Adrenal gland (tissue), 12 donors: ENCODE data around the gene MYBPHL. TPM values are rescaled to one million over a fixed set of nuclear protein-coding genes. Genes with fewer than 3 reads are reported as not detected.

Experiments
- DNase-seq, 7 donors: peaks; one replicate each; pipeline ENCODE4 v3.0.0-alpha.2; 2019 to 2020
- H3K27ac ChIP-seq, 5 donors: fragments of 200-600 bp; sonication (generic) in 4 of 5; 1 replicate in 3 of 5; 2 replicates in 2 of 5; pipeline versions ENCODE4 v1.5.1 to v1.8.0; 2016 to 2020; ENCODE audit warnings: mild to moderate bottlenecking in 1 of 5
- H3K27me3 ChIP-seq: fragments of 200-600 bp; 2 replicates; pipeline ENCODE4 v1.8.0; 2021
- H3K36me3 ChIP-seq, 2 donors: fragments of 200-600 bp; replicated peaks in 1 of 2; 1 replicate in 1 of 2; 2 replicates in 1 of 2; pipeline versions ENCODE4 v1.5.1 to v1.8.0; 2018 to 2022
- H3K4me1 ChIP-seq, 2 donors: fragments of 200-600 bp; replicated peaks in 1 of 2; 1 replicate in 1 of 2; 2 replicates in 1 of 2; pipeline versions ENCODE4 v1.5.1 to v1.8.0; 2018 to 2021
- H3K4me3 ChIP-seq, 4 donors: fragments of 200-600 bp; sonication (generic) in 3 of 4; one replicate each; pipeline ENCODE4 v1.5.1; 2016 to 2018
- H3K9me3 ChIP-seq, 3 donors: fragments of 200-600 bp; sonication (generic) in 1 of 3; replicated peaks in 1 of 3; 1 replicate in 2 of 3; 2 replicates in 1 of 3; pipeline versions ENCODE4 v1.5.1 to v1.8.0; 2016 to 2021
- POLR2A ChIP-seq, 2 donors: fragments of 450-650 bp; IDR thresholded peaks; one replicate each; pipeline ENCODE4 v1.6.1; 2017; ENCODE audit warnings: antibody characterized with exemption in 2 of 2, mild to moderate bottlenecking in 2 of 2, moderate library complexity in 1 of 2
- WGBS, 4 donors: extraction: QIAGEN DNeasy Blood & Tissue Kit in 2 of 4; methylation state at CpG; one replicate each; pipeline versions ENCODE4 v1.1.5 to v1.1.7; 2013 to 2017; 5-methylcytosine and 5-hydroxymethylcytosine counted together
- intact Hi-C, 2 donors: fragments of 100-400 bp; cut with DNase I; formaldehyde crosslinking; loops; one replicate each; pipeline versions ENCODE4 v1.14.1 to v1.15.0; 2022 to 2023
- polyA plus RNA-seq, 3 donors: library from polyadenylated mRNA; stranded (reverse); fragments of 200-250 nt in 2 of 3; fragments of 350-450 nt in 1 of 3; fragmentation: Illumina TruSeq in 1 of 3; extraction: RNeasy Lipid Tissue Mini Kit (QIAGEN cat#74804) in 1 of 3; gene quantifications; one replicate each; pipeline ENCODE4 v1.2.3, GENCODE V29; 2013 to 2014
- total RNA-seq, 9 donors: library from RNA; depleted of rRNA in 4 of 9; stranded (reverse); fragments of >200 nt in 4 of 9; fragments of 120-200 nt in 1 of 9; fragmentation: NEBNext Ultra II Directional in 1 of 9; extraction: Animal tissue kit (Norgen Biotek cat#: 25700) in 1 of 9; gene quantifications; one replicate each; pipeline versions ENCODE4 v1.1.0 to v1.2.4, GENCODE V29; 2013 to 2023
- TF ChIP-seq, protein P1 (sequence below), 6 experiments: fragments of 450-650 bp in 4 of 6; fragments of 200-600 bp in 2 of 6; sonication (generic) in 1 of 6; IDR thresholded peaks; 1 replicate in 5 of 6; 2 replicates in 1 of 6; pipeline versions ENCODE4 v1.5.1 to v1.8.0; 2016 to 2021; ENCODE audit warnings: antibody characterized with exemption in 6 of 6, mild to moderate bottlenecking in 2 of 6, moderate library complexity in 1 of 6
- donor health status: healthy with polysubstance abuse.
- donor health status: Bipolar disorder and iron deficiency.
- donor health status: DM: yes; HTN: yes; CAD: no.
- donor health status: DM: no; HTN: no; CAD: no.
- donor health status: DM: no; HTN: no; CAD: no.
- donor health status: DM: yes; HTN: yes; CAD: no.

MYBPHL gene
- total and polyA plus RNA-seq, 12 donors: 0.32 to 12.3 (median 0.51) TPM; not detected in 6

DNA sequence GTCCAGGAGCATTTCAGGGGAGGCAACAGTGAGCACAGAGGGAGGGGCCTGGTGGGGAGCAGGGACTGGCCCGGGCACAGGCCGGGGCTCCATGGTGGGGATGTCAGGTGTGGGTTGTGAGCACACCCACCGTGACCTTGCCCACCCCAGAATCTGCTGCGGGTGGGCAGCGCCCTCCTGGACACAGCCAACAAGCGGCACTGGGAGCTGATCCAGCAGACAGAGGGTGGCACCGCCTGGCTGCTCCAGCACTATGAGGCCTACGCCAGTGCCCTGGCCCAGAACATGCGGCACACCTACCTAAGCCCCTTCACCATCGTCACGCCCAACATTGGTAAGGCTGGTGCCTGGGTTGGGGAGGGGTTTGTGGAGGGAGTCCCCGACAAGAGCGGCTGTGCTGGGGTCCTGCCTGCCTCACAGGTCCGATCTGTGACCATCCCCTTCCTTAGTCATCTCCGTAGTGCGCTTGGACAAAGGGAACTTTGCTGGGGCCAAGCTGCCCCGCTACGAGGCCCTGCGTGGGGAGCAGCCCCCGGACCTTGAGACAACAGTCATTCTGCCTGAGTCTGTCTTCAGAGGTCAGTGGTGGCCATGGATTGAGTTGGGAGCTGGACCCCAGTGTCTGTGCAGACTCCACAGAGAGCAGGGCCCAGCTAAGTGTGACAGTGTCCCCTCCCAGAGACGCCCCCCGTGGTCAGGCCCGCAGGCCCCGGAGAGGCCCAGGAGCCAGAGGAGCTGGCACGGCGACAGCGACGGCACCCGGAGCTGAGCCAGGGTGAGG is 38.2 kb downstream of the MYBPHL start:
- WGBS, 4 donors: 83 to 95% (median 93%) methylated on average over 12 to 29 of the region's 29 CpGs
- Histone ChIP-seq H3K4me3 (no peak overlapping the region), H3K4me1 (no peaks in the 10 kb centered on the region), H3K27me3 (no peaks in the 10 kb centered on the region), H3K9me3 (no peaks in the 10 kb centered on the region), H3K27ac (no peak overlapping the region), H3K36me3 (no peaks in the 10 kb centered on the region)
- intact Hi-C loops: loop anchor here in 1 of 2 donors (5.0 kb wide), 1 partner anchor 51 kb away; no protein-coding TSS in a partner anchor
- TF ChIP-seq, protein P1, sequence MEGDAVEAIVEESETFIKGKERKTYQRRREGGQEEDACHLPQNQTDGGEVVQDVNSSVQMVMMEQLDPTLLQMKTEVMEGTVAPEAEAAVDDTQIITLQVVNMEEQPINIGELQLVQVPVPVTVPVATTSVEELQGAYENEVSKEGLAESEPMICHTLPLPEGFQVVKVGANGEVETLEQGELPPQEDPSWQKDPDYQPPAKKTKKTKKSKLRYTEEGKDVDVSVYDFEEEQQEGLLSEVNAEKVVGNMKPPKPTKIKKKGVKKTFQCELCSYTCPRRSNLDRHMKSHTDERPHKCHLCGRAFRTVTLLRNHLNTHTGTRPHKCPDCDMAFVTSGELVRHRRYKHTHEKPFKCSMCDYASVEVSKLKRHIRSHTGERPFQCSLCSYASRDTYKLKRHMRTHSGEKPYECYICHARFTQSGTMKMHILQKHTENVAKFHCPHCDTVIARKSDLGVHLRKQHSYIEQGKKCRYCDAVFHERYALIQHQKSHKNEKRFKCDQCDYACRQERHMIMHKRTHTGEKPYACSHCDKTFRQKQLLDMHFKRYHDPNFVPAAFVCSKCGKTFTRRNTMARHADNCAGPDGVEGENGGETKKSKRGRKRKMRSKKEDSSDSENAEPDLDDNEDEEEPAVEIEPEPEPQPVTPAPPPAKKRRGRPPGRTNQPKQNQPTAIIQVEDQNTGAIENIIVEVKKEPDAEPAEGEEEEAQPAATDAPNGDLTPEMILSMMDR (IDR thresholded peaks at IDR 0.05): no peak
- no peak for TF ChIP-seq POLR2A (IDR thresholded peaks at IDR 0.05)
- DNase-seq: no peak

DNA sequence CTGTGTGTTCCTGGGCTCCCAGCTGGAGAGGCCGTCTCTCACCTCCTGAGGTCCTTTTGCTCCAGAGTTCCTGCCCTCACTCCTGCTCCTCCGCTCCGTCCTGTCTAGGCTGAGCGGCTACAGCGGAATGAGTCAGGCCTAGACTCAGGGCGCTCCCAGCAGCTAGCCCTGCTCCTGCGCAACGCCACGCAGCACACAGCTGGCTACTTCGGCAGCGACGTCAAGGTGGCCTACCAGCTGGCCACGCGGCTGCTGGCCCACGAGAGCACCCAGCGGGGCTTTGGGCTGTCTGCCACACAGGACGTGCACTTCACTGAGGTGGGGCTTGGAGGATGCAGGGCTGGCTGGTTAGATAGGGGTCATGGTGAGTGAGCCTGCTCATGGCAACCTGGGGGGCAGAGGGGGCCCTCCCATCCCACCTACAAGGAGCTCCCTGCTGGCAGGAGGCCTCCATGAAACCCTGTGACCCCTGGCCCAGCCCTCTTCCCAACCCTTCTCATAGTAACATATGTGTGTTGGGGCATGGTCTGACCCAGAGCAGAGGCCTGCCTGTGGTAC is 39.0 kb downstream of the MYBPHL start:
- TF ChIP-seq, protein P1 (IDR thresholded peaks at IDR 0.05): no peak
- no peak for TF ChIP-seq POLR2A (IDR thresholded peaks at IDR 0.05)
- H3K36me3 ChIP-seq: no peaks in the 10 kb centered on the region

DNA sequence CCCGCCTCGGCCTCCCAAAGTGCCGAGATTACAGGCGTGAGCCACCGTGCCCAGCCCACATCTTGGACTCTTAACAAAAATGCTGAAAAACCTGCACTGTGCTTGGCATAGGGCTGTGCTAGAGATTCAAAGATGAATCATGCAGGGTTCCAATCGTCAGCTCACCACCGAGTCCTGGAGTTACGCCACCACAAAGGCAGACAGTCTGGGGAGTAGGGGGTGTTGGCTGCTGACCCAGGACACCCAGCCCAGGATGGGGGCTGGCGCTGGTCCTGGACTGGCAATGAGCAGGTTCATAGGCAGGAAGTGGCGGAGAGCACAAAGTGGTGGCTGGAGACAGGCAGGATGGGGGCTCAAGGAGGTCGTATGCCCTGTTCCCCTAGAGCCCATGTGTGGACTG is 39.8 kb downstream of the MYBPHL start:
- peak in 1 of 7 donors; percentile 12 for DNase-seq
- Histone ChIP-seq H3K4me1 (no peaks in the 10 kb centered on the region), H3K36me3 (no peaks in the 10 kb centered on the region), H3K9me3 (no peaks in the 10 kb centered on the region), H3K27ac (no peak overlapping the region), H3K4me3 (no peak overlapping the region), H3K27me3 (no peaks in the 10 kb centered on the region)
- TF ChIP-seq, protein P1 (IDR thresholded peaks at IDR 0.05): no peak
- TF ChIP-seq POLR2A (IDR thresholded peaks at IDR 0.05): no peak
- 72 to 95% (median 90%) methylated on average over 7 to 11 of the region's 11 CpGs for WGBS, 4 donors
- intact Hi-C loops: loop anchor here in 1 of 2 donors (5.0 kb wide), 1 partner anchor 50 kb away; no protein-coding TSS in a partner anchor

More for the DNA sequence above, 39.0 kb downstream of the MYBPHL start:
- intact Hi-C loops: loop anchor here in 1 of 2 donors (5.0 kb wide), 1 partner anchor 51 kb away; no protein-coding TSS in a partner anchor
- Histone ChIP-seq H3K27ac (no peak overlapping the region), H3K4me3 (no peak overlapping the region), H3K27me3 (no peaks in the 10 kb centered on the region), H3K4me1 (no peaks in the 10 kb centered on the region), H3K9me3 (no peaks in the 10 kb centered on the region)
- peak in 1 of 7 donors; percentile 14 for DNase-seq
- 92 to 100% (median 97%) methylated on average over 5 to 17 of the region's 17 CpGs for WGBS, 4 donors

DNA sequence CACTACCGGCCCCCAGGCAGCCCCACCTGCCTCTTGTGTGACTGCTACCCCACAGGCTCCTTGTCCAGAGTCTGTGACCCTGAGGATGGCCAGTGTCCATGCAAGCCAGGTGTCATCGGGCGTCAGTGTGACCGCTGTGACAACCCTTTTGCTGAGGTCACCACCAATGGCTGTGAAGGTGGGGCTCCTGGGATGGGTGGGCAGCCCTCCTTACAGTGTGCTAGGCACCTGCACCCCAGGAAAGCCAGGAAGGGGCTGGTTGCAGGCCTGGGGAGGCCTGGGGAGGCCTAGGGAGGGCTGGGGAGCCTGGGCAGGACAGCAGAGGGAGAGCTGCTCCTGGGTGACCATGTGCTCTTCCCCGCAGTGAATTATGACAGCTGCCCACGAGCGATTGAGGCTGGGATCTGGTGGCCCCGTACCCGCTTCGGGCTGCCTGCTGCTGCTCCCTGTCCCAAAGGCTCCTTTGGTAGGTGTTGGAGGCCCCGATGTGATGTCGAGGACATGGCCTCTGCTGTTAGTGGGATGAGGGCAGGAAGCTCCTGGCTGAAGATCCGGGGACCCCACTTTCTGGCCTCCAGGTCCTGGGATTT is 41.0 kb downstream of the MYBPHL start:
- Histone ChIP-seq H3K36me3 (no peaks in the 10 kb centered on the region), H3K27ac (no peak overlapping the region), H3K4me3 (no peak overlapping the region), H3K27me3 (no peaks in the 10 kb centered on the region), H3K9me3 (no peaks in the 10 kb centered on the region), H3K4me1 (no peaks in the 10 kb centered on the region)
- TF ChIP-seq, protein P1 (IDR thresholded peaks at IDR 0.05): no peak
- no peak for TF ChIP-seq POLR2A (IDR thresholded peaks at IDR 0.05)
- no peak for DNase-seq
- WGBS, 4 donors: 91 to 93% (median 92%) methylated on average over 8 to 13 of the region's 13 CpGs
- intact Hi-C loops: loop anchor here in 1 of 2 donors (5.0 kb wide), 1 partner anchor 49 kb away; no protein-coding TSS in a partner anchor
